Measurements from ENCODE around the gene MXD3. TPM values are rescaled to one million over a fixed set of nuclear protein-coding genes. Genes with fewer than 3 reads are reported as not detected.
"Not testable (repeated sequence)": the region's sequence is repeated elsewhere in the genome, so short reads cannot be mapped to it uniquely, and the experiment has no call there.

Gene MXD3
- total RNA-seq, 2 donors from 2014 or later = 15.0 to 24.8 TPM

DNA sequence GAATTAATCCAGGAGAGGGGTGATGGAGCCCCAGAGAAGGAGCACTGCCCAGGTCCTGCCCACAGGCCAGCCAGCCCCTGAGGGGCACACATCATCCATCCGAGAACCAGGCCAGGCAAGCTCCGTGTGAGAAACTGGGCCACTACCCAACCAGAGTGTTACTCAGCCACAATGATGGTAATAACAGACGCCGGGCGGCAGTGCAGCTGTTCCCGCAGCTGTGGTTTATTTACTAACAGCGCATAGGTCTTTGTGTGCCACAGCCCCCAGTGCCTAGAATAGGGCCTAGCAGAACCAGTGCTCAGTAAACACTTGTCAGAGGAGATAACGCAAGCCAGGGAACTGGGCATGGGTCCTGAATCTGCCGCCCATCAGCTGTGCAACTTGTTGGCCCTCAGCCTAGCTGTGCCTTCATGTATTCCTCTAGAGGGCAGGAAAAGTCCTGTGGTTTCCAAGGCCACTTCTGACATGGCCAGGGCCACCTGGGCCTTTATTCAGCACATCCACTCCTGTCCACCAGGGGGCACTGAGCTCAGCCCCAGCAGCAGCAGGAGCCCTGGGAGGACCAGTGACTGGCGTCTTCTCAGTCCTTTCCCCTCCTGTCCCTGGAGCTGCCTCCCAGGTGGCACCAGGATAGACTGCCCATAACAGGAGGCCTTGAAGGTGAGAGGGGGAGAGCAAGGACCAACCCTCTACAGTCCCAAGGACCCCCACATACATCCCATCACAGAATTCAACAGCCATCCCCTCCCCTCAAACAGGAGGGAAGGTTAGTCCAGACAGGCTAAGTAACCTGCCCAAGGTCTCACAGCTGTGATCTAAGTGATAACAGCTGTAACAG lies 2.1 kb downstream of the MXD3 start:
- ATAC-seq (peak in 1 of 2 donors; percentile 15), DNase-seq (ENCODE audit: low spot score) (peak; percentile 79)
- Mint-ChIP-seq H3K4me1 (ENCODE audit: low read depth in 2 of 2) (peaks cover 53 to 54% of the 10 kb centered on the region in 2 donors), H3K36me3 (peaks cover 4% of the 10 kb centered on the region), H3K9me3 (no peaks in the 10 kb centered on the region), H3K27ac (peak overlapping the region; percentile 45 to 63), H3K4me3 (peak overlapping the region; percentile 71), H3K27me3 (no peaks in the 10 kb centered on the region)

DNA sequence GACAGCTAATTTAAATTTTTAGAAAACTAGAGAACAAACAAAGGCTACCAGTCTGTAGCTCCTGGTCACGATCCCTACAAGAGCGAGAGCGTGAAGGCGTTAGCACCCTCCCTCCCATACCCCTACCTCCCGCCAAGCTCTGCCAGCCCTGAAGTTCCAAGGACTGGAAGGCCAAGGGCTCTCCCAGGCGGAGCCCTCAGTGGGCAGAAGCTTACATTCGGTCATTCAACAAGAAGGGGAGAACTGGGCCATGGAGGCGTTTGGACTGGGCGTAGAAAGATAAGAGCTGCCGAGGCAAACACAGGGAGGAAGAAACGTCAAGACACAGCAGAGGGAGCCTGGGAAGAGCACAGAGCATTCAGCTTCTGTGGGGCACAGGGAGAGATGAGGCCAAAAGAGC lies 3.0 kb downstream of the MXD3 start:
- Mint-ChIP-seq H3K27ac (peak overlapping the region; percentile 45 to 63), H3K4me3 (peak overlapping the region; percentile 71), H3K36me3 (peaks cover 4% of the 10 kb centered on the region), H3K27me3 (no peaks in the 10 kb centered on the region), H3K9me3 (no peaks in the 10 kb centered on the region), H3K4me1 (ENCODE audit: low read depth in 2 of 2) (peaks cover 57 to 58% of the 10 kb centered on the region in 2 donors)
- no peak for DNase-seq (ENCODE audit: low spot score)
- no peak for ATAC-seq

DNA sequence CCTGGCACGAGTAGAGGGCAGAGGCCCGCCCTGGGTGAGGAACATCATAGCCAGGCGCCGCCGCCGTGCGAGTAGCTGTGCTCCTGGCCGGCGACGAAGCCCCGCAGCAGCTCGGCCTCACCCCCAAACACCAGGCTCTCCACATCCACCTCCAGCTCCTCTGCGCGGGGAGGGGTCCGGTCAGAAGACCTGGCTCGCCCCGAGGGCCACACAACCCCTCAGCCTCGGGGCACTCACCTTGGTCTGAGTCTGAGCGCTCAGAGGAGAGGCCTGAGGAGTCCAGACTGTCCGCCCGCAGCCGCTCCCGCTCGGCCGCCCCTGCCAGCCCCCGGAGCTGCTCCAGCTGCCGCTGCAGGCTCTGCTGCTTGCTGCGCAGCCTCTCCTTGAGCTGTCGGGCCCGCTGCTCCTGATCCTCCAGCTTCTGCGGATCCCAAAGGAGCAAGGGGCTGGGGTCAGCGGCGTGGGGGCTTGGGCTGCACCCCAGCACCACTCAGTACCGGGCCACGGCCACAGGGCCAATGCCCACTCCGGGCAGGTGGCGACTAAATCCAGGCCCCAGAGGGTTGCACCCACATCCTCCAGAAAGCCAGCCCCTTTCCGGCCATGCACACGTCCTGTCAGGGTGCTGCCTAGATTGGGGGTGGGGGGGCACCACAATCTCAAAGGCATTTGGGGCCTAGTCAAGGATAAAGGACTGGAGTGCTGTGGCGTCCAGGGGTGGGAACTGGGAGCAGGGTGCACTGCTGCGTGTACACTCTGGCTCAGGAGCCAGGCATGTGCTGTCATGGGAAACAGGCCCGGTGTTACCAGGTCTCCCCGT lies 3.9 kb downstream of the MXD3 start:
- H3K36me3 Mint-ChIP-seq = peaks cover 4% of the 10 kb centered on the region
- H3K27me3 Mint-ChIP-seq = no peaks in the 10 kb centered on the region

DNA sequence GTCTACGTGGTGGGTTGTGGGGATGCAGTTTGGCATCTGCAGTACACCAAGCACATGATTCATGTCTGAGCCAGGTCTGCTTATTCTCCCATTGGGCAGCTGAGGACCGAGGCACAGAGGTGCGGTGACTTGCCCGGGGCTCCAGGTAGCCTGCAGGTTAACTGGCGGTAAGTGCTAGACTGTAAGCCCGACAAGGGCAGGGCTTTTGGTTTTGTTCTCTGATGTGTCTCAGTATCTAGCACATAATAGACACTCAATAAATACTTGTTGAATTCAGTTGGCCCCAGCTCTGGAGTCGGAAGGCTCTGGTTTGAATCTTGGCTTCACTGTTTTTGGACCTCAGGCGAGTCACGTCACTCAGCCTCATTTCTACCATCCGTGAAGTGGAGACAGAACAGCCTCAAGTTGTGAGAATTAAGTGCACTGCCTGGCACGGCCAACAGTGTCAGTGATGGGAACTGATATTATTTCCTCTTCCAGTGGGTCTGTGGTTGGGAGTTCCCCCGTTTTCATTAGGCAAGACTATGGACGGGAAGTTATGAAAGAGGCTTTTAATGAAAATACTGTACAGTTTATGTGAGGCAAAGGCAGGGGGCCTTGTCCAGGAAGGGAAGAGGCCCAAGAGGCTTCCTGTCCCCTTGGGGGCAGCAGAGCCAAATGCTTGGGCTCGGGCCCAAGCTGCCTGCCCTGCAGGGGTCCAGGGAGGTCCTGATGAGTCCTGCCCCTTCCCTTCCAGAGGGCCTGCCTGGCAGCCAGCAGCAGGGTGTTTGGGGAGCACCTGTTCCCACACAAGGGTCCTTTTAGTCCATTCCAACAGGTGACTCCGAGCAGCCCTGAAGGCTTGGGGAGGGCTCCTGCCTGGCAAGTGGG lies 4.8 kb downstream of the MXD3 start:
- H3K27me3 Mint-ChIP-seq = no peaks in the 10 kb centered on the region
- peak; percentile 71 for DNase-seq (ENCODE audit: low spot score)
- peaks cover 4% of the 10 kb centered on the region for H3K36me3 Mint-ChIP-seq
- H3K4me3 Mint-ChIP-seq = peak overlapping the region; percentile 96
- peaks cover 59 to 68% of the 10 kb centered on the region in 2 donors for H3K4me1 Mint-ChIP-seq (ENCODE audit: low read depth in 2 of 2)
- H3K27ac Mint-ChIP-seq = peak overlapping the region; percentile 82 to 83
- peak in 1 of 2 donors; percentile 17 for ATAC-seq
- H3K9me3 Mint-ChIP-seq = no peaks in the 10 kb centered on the region

More for the DNA sequence above, 3.9 kb downstream of the MXD3 start:
- Mint-ChIP-seq H3K4me1 (ENCODE audit: low read depth in 2 of 2) (peaks cover 56 to 61% of the 10 kb centered on the region in 2 donors), H3K4me3 (no peak overlapping the region), H3K27ac (peak overlapping the region in 1 of 2 donors; percentile 82), H3K9me3 (no peaks in the 10 kb centered on the region)
- no peak for ATAC-seq
- DNase-seq (ENCODE audit: low spot score) = no peak

DNA sequence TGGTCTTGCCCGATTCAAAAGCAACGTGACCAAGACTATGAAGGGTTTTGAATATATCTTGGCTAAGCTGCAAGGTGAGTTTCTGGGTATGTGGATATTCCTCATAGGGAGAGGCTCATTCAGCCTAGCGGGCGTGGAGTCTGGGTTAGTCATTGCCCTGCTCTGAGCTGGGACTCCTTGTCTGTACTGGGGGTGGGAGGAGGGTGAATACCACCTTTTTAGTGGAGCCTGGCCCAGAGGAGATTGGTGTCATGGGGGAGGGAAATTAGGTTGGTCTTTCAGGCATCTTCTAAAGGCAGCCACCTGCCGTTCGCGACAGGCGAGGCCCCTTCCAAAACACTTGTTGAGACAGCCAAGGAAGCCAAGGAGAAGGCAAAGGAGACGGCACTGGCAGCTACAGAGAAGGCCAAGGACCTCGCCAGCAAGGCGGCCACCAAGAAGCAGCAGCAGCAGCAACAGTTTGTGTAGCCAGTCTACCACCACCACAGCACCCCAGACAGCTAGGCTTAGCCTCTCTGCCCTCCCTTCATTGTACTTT lies 5.5 kb downstream of the MXD3 start:
- Mint-ChIP-seq H3K4me3 (peak overlapping the region; percentile 96), H3K4me1 (ENCODE audit: low read depth in 2 of 2) (peaks cover 62 to 75% of the 10 kb centered on the region in 2 donors), H3K27ac (peak overlapping the region; percentile 82 to 83)
- DNase-seq (ENCODE audit: low spot score); H3K27me3 Mint-ChIP-seq; H3K9me3 Mint-ChIP-seq; ATAC-seq; H3K36me3 Mint-ChIP-seq: not testable (repeated sequence)

DNA sequence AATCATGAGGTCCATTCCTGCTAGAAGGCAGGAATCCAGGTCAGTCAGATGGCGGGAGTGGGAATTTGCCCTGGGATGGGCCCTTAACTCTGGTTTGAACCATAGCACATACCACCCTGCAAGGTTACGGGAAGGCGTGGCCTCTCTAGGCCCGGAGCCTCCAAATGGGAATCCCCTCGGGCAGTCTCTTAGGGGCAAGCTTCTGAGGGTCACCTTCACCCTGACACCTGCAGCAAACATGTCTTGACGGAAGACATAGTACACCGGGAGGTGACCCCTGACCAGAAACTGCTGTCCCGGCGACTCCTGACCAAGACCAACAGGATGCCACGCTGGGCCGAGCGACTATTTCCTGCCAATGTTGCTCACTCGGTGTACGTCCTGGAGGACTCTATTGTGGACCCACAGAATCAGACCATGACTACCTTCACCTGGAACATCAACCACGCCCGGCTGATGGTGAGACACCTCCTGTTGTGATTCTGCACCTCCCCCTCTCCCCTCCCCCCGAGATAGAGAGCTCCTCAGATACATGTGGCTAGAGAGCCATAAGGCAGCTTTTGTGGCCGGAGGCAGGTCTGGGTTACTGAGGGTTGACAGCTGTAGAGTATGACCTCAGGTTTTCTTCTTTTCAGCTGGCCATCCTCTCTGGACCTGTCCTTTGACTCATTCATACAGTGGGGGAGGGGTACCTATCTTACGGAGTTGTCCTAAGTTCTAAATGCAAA lies 7.1 kb downstream of the MXD3 start:
- H3K4me3 Mint-ChIP-seq = peak overlapping the region; percentile 96
- peak overlapping the region; percentile 82 to 83 for H3K27ac Mint-ChIP-seq
- H3K4me1 Mint-ChIP-seq (ENCODE audit: low read depth in 2 of 2) = peaks cover 66 to 78% of the 10 kb centered on the region in 2 donors
- H3K36me3 Mint-ChIP-seq = peaks cover 4% of the 10 kb centered on the region
- H3K27me3 Mint-ChIP-seq = no peaks in the 10 kb centered on the region
- H3K9me3 Mint-ChIP-seq = no peaks in the 10 kb centered on the region
- no peak for ATAC-seq
- no peak for DNase-seq (ENCODE audit: low spot score)

DNA sequence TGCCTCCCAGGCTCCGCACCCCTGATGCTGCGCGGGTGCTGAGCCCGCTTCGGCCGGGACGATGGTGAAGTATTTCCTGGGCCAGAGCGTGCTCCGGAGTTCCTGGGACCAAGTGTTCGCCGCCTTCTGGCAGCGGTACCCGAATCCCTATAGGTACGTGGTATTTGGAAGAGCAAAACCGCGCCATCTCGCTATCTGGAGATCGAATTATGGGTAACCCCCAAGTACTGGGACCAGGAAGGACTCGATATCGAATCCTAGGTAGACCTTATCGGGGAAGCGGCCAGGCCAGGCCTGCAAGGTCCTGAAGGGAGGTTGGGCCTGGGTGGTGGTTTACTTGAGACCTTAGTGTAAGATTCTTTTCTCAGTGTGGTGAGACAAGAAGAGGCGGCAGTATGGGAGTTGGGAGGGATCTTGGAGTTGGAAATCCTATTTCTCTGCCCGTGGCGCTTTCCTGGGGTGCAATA lies 7.7 kb downstream of the MXD3 start:
- Mint-ChIP-seq H3K9me3 (no peaks in the 10 kb centered on the region), H3K4me3 (peak overlapping the region; percentile 96), H3K27me3 (no peaks in the 10 kb centered on the region), H3K27ac (peak overlapping the region; percentile 82 to 83), H3K4me1 (ENCODE audit: low read depth in 2 of 2) (peaks cover 65 to 78% of the 10 kb centered on the region in 2 donors), H3K36me3 (peaks cover 4% of the 10 kb centered on the region)
- DNase-seq (ENCODE audit: low spot score) (no peak), ATAC-seq (no peak)

DNA sequence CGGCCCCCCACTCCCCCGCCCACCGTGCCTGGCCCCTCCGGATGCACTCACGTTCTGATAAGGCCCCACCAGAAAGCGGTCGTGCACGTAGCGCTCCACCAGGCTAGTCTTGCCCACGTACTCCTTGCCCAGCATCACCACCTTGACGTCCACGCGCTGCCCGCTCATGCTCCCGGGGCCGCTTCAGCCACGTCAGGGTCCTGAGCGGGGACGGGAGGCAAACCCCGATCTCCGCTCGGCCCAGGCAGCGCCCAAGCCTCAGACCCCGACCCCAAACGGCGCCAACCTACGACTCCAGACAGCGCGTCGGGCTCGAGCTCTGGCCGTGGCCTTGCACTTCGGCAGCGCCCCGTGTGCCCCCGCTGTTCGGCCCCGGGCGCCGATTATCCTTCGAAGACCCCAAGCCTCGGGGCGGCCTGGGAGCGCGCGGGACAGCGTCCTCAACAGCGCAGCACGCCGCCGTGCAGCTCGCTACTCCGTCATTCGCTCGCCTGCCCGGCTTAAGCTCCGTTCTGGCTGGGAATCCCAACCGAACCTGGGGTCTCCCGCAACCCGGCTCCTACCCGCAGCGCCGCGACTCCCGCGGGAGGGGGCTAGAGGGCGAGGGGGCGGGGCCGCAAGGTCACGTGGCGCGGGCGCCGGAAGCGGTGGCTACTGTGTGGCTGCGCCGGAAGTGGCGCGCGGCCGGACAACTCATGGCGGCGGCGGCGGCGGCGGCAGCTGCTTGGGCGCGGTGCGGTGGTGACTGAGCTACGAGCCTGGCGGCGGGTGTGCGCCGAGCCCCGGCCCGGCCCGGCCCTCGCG lies 8.4 kb downstream of the MXD3 start, which contains the start of the genes PRELID1 and RAB24:
Gene PRELID1 (plus strand): TSS at position 679 of the 804 bp plus-strand sequence. CDS start 187 bp downstream, outside the sequence.
Gene RAB24 (minus strand): TSS at position 599 of the 804 bp plus-strand sequence. CDS start 431 bp downstream, at position 168.
- Mint-ChIP-seq H3K4me3 (peak within 1 kb of the TSS; percentile 96), H3K27ac (peak within 1 kb of the TSS; percentile 82 to 83), H3K9me3 (no peaks in the 10 kb centered on the region), H3K36me3 (peaks cover 4% of the 10 kb centered on the region), H3K27me3 (no peaks in the 10 kb centered on the region), H3K4me1 (ENCODE audit: low read depth in 2 of 2) (peaks cover 61 to 79% of the 10 kb centered on the region in 2 donors)
- peak; percentile 82 to 88 for ATAC-seq
- peak; percentile 94 for DNase-seq (ENCODE audit: low spot score)

DNA sequence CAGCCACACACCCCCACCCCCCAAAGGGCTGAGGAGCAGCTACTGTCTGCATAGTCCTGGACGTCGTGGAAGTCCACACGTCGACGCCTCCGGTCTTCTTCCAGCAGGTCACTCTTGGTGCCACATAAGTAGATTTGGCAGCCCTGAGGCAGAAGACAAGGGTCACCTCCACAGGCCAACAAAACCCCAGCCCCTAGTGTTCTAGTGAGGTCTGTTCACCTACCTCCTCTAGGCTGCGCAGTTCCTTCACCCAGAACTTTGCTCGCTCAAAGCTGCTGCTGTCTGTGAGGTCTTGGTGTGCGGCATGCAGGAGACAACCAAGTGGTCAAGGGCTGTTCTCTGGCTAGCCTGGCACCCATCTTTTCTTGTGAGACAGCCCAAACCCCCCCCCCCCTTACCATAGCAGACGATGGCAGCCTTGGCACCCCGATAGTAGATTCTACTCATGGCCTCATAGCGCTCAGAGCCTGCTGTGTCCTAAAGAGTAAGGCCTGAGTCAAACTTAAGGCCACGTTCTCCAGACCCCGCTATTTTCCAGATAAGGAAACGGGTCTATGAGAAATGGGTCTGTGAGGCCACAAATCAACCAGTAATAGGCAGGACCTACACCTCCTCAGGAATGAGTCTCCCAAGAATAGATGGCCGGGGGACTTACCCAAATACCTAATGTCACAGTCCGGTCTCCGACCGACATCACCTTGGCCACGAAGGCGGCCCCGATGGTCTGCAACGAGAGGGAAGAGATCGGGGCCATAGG lies 9.2 kb downstream of the MXD3 start:
- no peaks in the 10 kb centered on the region for H3K9me3 Mint-ChIP-seq
- ATAC-seq (no peak), DNase-seq (ENCODE audit: low spot score) (no peak)
- no peaks in the 10 kb centered on the region for H3K27me3 Mint-ChIP-seq
- H3K4me3 Mint-ChIP-seq = peak overlapping the region; percentile 96
- H3K27ac Mint-ChIP-seq = peak overlapping the region; percentile 82 to 83
- H3K4me1 Mint-ChIP-seq (ENCODE audit: low read depth in 2 of 2) = peaks cover 61 to 79% of the 10 kb centered on the region in 2 donors
- peaks cover 4% of the 10 kb centered on the region for H3K36me3 Mint-ChIP-seq

DNA sequence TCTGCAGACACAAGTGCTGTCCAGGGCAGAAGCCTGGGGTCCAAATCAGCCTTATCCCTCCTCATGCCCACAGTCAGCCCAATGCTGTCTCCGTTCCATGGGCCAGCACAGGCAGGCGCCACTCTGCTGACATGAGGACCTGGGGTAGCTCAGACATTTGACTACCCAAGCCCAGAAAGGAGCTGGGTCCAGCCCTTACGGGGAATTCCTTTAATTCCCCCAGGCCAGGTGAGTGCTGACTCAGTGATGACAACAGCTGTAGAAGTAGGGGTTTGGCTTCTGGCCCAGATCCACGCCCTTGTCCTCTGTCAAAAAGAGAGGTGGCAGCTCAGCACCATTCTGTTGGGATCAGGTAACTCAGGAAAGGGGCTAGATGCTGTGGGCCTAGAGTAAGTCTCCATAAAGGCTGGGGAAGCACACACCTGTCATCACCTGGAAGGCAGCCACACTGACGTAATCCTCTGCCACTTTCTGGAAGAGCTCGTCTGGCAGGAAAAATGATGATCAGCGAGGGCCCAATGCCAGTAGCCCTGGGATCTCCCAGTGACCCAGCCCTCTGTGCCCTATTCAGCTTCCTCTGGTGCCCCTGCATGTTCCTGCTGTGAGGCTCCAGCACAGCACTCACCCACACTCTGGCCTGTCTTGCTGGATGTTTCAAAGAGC lies 10.1 kb downstream of the MXD3 start:
- no peak for ATAC-seq

DNA sequence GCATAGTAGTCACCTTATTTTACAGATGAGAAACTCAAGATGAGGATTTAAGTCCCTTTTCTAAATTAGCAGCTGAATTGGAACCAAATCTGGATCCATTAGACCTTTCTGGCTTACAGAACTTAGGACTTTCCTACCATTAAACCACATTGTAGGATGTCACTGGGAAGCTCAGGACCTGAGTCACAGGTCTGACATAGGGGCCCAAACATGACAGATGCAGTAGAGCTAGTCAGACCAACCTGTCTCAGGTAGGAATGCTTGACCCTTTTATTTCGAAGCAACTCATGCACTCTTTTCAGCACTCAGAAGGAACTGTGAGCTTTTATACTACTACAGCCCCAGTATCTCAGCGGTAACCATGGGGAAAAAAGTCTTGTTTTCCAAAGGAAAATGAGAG lies 10.7 kb downstream of the MXD3 start:
- Mint-ChIP-seq H3K36me3 (no peaks in the 10 kb centered on the region), H3K4me1 (ENCODE audit: low read depth in 2 of 2) (peaks cover 61 to 79% of the 10 kb centered on the region in 2 donors), H3K4me3 (peak overlapping the region; percentile 96), H3K27me3 (no peaks in the 10 kb centered on the region), H3K27ac (peak overlapping the region; percentile 82 to 83), H3K9me3 (no peaks in the 10 kb centered on the region)
- no peak for ATAC-seq
- no peak for DNase-seq (ENCODE audit: low spot score)

More for the DNA sequence above, 10.1 kb downstream of the MXD3 start:
- Mint-ChIP-seq H3K4me1 (ENCODE audit: low read depth in 2 of 2) (peaks cover 60 to 79% of the 10 kb centered on the region in 2 donors), H3K4me3 (peak overlapping the region; percentile 96), H3K27ac (peak overlapping the region; percentile 82 to 83), H3K9me3 (no peaks in the 10 kb centered on the region), H3K27me3 (no peaks in the 10 kb centered on the region), H3K36me3 (peaks cover under 1% of the 10 kb centered on the region)
- DNase-seq (ENCODE audit: low spot score) = no peak
